Cortex of kidney (tissue), 1 donor: ENCODE results near the gene RHCE.
"Not testable (repeated sequence)": the region's sequence is repeated elsewhere in the genome, so short reads cannot be mapped to it uniquely, and the experiment has no call there.

Experiments used
- DNase-seq: peaks from one replicate; lab custom pipeline; 2025; lab: John Stamatoyannopoulos, UW

The RHCE gene

GRCh38 chr1:25420715-25421114 is at the start of gene RHCE:
TSS of gene RHCE (minus strand) at chr1:25420825. CDS start at chr1:25420786, 39 bp downstream.
- DNase-seq, result not testable (repeated sequence)

GRCh38 chr1:25469177-25469576 is 48.6 kb upstream of the RHCE start:
- no peak for DNase-seq

- DNase-seq, result no peak
Observed at GRCh38 chr1:25468033-25468432, 47.4 kb upstream of the RHCE start.

GRCh38 chr1:25467616-25468015 is 47.0 kb upstream of the RHCE start:
- no peak for DNase-seq

- DNase-seq, result no peak
Observed at GRCh38 chr1:25467193-25467592, 46.6 kb upstream of the RHCE start.

GRCh38 chr1:25462732-25463131 is 42.1 kb upstream of the RHCE start:
- DNase-seq, result no peak

GRCh38 chr1:25461849-25462248 is 41.2 kb upstream of the RHCE start:
- no peak for DNase-seq

- DNase-seq, result not testable (repeated sequence)
Observed at GRCh38 chr1:25460816-25461215, 40.2 kb upstream of the RHCE start.

- no peak for DNase-seq
Observed at GRCh38 chr1:25460020-25460419, 39.4 kb upstream of the RHCE start.

- no peak for DNase-seq
Observed at GRCh38 chr1:25458541-25459298, 38.1 kb upstream of the RHCE start.

- DNase-seq, result no peak
Observed at GRCh38 chr1:25456502-25456901, 35.9 kb upstream of the RHCE start.

- DNase-seq, result no peak
Observed at GRCh38 chr1:25451908-25452307, 31.3 kb upstream of the RHCE start.

- DNase-seq, result no peak
Observed at GRCh38 chr1:25450891-25451290, 30.3 kb upstream of the RHCE start.

GRCh38 chr1:25447547-25447946 is 26.9 kb upstream of the RHCE start:
- no peak for DNase-seq

- DNase-seq, result no peak
Observed at GRCh38 chr1:25445993-25446538, 25.4 kb upstream of the RHCE start.

- DNase-seq, result not testable (repeated sequence)
Observed at GRCh38 chr1:25444604-25445003, 24.0 kb upstream of the RHCE start.

GRCh38 chr1:25443030-25443699 is 22.5 kb upstream of the RHCE start:
- no peak for DNase-seq

GRCh38 chr1:25442178-25442577 is 21.6 kb upstream of the RHCE start:
- no peak for DNase-seq

GRCh38 chr1:25439287-25439686 is 18.7 kb upstream of the RHCE start:
- DNase-seq, result no peak

- no peak for DNase-seq
Observed at GRCh38 chr1:25437672-25438071, 17.0 kb upstream of the RHCE start.

- no peak for DNase-seq
Observed at GRCh38 chr1:25435397-25436108, 14.9 kb upstream of the RHCE start.

- DNase-seq, result no peak
Observed at GRCh38 chr1:25433389-25434186, 13.0 kb upstream of the RHCE start.
